Stimulated activated CD8-positive, alpha-beta memory T cell treated with anti-CD3 and anti-CD28 coated beads, Interleukin-12 subunit alpha, Interleukin-12 subunit beta, amount 100 ng/mL, for 4 hours (primary cell): ENCODE results near the gene CELF2.
"Not testable (repeated sequence)": the region's sequence is repeated elsewhere in the genome, so short reads cannot be mapped to it uniquely, and the experiment has no call there.

Experiments
- DNase-seq: peaks from one replicate; pipeline ENCODE4 v3.0.0-alpha.2; 2020; ENCODE audit warnings: low read depth

The CELF2 gene

DNA sequence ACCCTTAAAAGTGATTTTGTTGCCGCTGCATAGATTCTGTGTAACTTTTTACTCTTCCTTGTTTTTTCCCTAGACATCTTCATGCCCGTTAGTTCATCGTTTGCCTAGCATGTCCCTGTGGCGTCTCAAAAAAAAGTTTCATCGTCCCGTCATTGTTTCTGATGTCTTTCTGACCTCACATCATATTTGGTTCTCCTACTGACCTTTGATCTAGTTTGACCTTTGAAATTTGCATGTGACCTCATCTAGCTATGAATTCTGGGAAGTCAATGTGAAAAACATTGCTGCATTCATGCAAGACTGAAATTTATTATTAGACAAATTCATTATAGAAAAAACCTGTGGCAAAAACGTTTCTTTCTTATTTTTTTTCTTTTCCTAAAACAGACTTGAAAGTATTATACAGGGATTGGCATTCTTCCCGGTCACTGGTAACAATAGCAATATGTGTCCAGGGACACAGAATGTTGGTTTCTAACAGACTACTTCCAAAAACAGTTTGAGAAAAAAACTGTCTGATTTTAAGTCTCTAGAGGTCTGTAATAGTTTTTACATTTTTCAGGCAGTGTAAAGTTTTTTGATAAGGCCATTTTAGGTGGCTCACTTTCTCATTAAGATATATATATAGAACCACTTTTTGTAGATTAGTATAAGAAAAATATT, 312.8 kb downstream of the CELF2 start:
- DNase-seq, result no peak

GRCh38 chr10:11331046-11331577, 313.4 kb downstream of the CELF2 start:
- DNase-seq, result no peak

DNA sequence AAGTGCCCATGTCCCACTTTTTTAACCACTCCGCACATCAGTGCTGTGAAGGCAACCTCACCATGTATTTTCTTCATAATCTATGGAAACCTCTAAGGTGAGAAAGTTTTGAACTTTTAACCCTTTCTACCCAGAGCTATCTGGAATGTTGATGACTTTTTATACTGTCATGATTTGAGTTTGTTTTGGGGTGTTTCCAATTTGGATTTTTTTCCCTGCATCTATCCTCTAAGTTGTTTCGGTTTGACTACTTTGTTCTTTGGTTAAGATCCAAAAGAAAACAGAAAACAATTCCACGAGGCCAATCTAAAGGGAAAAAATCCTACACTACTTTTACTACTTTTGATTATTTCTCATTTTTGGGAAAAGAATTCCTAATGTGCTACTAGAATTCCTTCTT, 314.1 kb downstream of the CELF2 start:
- no peak for DNase-seq

DNA sequence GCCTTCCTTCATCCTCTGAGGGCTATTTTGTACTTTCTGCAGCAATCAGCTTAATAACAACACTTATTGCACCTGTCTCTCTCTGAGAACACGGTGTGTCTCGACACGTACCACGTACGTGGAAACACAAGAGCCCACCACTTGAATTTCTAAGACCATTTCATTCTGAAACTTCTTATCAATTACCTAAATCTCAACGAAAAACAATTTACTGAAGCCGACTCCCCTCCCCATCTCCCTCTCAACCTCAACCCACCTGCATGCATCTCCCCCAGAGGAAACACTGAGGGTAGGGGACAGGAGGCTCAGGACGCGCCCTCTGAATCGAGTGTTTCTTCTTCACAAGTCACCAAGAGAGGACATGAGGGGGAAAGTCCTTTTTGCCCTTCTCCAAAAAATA, 315.2 kb downstream of the CELF2 start:
- no peak for DNase-seq

GRCh38 chr10:11334436-11334835, 316.8 kb downstream of the CELF2 start:
- no peak for DNase-seq

- DNase-seq, result no peak
Measured at GRCh38 chr10:11335167-11335652, 317.5 kb downstream of the CELF2 start.

- no peak for DNase-seq
Measured at GRCh38 chr10:11335881-11336430, 318.3 kb downstream of the CELF2 start.

- DNase-seq, result no peak
Measured at GRCh38 chr10:11336722-11337162, 319.1 kb downstream of the CELF2 start.

- no peak for DNase-seq
Measured at GRCh38 chr10:11337516-11337915, 319.8 kb downstream of the CELF2 start.

DNA sequence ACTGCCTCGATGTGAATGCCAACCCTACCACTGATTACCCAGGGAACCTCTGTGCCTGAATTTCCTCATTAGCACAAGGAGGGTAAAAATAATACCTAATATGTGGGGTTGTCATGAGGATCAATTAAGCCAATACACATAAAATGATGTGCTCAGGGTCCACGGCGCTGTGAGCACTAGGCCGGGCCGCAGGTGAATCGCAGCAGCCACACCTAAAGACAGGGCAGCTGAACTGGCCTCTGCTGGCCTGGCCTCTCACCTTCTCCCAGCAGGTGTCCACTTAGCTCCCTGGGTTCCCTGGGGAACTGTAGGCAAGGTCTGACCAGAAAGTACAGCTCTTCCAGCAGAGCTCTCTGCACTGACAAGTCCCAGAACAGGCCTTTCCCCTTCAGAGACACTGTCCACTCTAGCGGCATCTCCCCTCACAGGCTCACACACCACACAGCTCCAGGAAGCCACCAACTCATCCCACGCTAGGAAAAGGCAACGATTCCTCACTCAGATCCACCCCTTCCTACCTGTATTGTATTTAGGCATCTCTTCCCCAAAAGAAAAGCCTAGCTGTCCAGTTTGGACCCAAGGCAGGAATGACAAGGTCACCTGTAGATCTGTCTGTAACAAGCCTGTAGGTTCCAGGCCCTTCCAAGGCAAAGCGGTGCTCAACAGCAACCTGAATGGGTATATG, 320.6 kb downstream of the CELF2 start:
- DNase-seq, result no peak

DNA sequence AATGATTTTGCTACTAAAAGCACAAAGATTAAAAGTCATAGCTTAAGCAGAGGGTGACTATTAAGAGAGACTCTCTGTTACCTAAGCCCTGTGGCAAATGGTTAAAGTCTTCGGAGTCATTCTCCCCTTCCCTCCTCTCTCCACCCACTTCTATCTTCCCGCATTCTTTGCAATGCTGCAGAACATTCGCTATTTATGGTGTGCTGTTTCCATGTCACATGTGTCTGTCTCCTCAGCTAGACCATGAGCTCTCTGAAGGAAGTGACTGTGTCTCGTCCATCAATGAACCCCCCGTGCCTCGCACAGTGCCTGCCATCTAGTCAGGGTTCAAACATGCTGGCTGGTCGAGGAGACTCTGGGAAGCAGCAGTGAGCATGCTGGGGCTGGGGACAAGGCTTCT, 321.3 kb downstream of the CELF2 start:
- no peak for DNase-seq

DNA sequence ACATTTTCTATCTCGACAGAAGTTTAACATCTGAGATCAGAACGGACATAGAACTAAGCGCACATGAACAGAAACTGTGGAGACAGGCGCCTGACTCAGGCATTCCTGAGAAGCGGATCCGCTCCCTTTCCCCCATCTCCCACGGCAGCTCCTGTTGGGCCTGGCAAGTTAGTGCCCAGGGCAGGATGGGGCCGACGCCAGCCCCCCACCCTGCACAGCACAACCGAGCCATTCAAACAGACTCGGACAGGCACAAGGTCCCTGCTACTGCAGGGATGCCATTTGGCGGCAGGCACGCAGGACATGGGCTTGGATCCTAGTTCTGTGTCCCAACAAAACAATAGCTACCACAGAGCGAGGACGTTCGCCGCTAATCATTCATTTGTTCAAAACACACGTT, 322.0 kb downstream of the CELF2 start:
- no peak for DNase-seq

GRCh38 chr10:11341283-11341960, 323.8 kb downstream of the CELF2 start:
- no peak for DNase-seq

DNA sequence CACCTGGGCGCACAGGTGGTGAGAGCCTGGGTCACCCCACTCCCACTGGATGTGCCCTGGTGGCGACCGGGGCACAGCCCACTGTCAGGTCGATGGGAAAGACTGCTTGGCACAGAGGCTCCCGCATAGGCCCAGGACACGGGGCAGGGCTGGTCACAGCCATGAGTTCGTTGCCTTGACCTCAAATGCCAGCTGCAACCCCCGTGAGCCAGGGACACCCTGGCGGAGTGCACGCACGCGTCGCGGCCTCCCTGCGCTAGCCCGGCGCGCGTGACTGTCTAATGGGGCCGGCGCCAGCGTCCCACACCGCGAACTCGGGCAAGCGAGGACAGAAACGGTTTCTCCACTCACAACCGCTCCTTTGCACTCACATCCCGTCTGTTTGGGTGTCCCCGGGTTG, 326.4 kb downstream of the CELF2 start:
- DNase-seq, result no peak

- DNase-seq, result no peak
Measured at GRCh38 chr10:11344550-11344949, 326.9 kb downstream of the CELF2 start.

DNA sequence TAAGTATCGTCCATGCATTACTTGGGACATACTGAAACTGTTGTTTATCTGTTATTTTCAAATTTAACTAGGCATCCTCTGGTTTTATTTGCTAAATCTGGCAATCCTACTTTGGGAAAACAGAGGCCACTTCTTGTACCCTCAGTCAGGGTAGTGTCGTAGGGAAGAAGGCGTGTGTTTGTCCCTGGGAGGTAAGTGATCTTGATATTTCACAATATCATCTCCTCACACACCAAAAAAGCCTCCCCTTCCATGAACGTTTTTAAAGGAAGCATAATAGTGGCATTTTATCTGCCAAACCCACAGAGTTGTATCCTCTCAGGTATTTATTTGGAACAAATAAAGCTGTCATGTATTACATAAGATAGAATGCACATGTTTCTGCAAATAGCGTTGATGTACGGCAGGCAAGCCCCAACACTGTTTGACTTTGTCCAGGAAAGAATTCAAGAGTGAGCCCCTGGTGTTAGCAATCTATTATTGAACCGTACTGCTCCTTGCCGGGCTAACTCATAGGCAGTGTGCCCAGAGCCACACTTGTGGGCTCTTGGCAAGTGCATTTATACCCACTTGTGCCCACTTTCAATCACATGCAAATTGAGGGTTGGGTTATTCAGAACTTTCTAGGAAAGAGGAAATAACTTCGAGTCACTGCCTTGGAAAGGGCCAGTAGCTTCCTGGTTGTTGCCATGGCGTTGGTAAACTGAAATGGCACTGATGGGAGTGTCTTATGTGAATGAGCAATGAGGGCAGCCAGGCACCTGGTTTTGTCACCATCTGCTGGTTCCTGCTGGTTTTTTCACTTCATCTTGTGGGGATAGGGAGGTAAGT, 327.8 kb downstream of the CELF2 start:
- no peak for DNase-seq

DNA sequence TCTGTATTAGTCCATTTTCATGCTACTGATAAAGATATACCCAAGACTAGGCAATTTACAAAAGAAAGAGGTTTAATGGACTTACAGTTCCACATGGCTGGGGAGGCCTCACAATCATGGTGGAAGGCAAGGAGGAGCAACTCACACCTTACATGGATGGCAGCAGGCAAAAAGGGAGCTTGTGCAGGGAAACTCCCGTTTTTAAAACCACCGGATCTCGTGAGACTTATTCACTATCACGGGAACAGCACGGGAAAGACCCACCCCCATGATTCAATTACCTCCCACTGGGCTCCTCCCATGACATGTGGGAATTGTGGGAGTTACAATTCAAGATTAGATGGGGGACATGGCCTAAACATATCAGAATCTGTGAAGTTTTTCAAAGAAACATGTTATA, 329.9 kb downstream of the CELF2 start:
- DNase-seq, result not testable (repeated sequence)

DNA sequence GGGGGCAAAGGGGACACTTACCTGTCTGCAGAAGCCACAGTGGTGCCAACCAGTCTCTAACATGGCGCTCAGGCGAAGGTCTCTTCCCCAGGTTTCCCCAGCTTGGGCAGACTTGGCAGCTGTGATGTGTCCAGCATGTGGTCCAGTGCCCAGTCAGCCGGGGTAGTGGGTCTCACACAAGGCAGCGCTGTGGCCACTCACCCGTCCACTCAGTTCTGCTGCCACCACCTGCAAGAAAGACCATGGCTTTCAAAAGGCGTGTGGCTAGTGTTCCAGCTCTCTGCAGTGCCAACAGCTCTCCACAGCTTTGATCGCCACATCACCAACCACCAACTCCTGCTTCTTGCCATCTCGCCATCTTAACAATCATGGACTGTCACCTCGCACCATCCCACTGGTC, 334.1 kb downstream of the CELF2 start:
- no peak for DNase-seq

GRCh38 chr10:11353006-11353896, 335.6 kb downstream of the CELF2 start:
- no peak for DNase-seq

DNA sequence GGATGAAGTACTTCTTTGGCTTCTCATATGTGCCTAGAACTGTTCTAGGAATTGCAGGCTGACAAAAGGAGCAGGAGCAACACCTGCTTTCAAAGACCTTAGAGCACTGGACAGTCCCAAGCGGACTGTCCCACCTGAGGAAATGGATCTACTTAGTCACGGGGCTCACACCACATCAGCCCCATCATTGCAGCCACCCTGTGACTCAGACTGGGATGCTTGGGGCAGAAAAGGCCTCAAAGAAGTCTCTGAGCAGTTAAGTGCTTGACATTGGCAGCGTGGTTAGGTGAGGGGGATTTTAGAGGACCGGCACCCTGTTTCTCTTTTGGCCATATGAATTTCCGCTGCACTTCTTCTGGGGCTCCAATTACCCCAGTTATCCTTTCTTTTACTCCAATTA, 337.2 kb downstream of the CELF2 start:
- no peak for DNase-seq

DNA sequence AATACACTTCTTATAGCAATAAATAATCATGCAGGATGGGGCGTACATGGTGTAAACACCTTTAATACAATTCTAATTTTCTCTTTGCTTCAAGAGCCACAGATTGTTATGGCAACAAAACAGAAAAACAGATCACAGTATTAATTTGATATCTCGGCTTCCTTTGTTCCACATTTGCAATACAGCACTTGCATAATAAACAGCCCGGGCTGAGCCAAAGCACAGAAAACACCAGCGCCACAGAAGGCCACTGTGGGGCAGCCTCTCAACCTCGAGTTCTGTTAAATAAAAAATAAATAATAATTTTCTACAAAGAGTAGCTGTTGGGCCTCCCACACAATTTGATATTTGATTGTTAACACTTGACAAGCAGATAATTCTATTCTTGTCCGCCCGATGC, 337.9 kb downstream of the CELF2 start:
- DNase-seq, result no peak
